GM18511 (cell line): ENCODE results near the gene GLYR1.
A peak's percentile ranks its signal among the peaks of the same experiment; 100 is the strongest.
"Not testable (repeated sequence)": the region's sequence is repeated elsewhere in the genome, so short reads cannot be mapped to it uniquely, and the experiment has no call there.

ENCODE experiments used
- ATAC-seq: cut with Tn5 transposase; IDR thresholded peaks from one replicate; pipeline ENCODE4 v1.9.1; 2021; ENCODE audit warnings: mild to moderate bottlenecking, moderate library complexity; ENCODE audit not compliant: unreplicated experiment

Gene GLYR1

GRCh38 chr16:4846901-4847773 lies at the start of gene GLYR1, which contains the start of gene UBN1:
TSS of gene GLYR1 (minus strand) at chr16:4847288. CDS start at chr16:4847265, 23 bp downstream.
TSS of gene UBN1 (plus strand) at chr16:4847481. CDS start at chr16:4852918, 5,437 bp downstream.
- ATAC-seq = peak; percentile 89

GRCh38 chr16:4896761-4897160 lies 49.7 kb upstream of the GLYR1 start:
- not testable (repeated sequence) for ATAC-seq

GRCh38 chr16:4895366-4895765 lies 48.3 kb upstream of the GLYR1 start:
- no peak for ATAC-seq

GRCh38 chr16:4894276-4895150 lies 47.4 kb upstream of the GLYR1 start:
- no peak for ATAC-seq

GRCh38 chr16:4893103-4893862 lies 46.2 kb upstream of the GLYR1 start:
- ATAC-seq = no peak

- ATAC-seq = no peak
Measured at GRCh38 chr16:4892361-4893102, 45.4 kb upstream of the GLYR1 start.

GRCh38 chr16:4891886-4892216 lies 44.8 kb upstream of the GLYR1 start:
- no peak for ATAC-seq

GRCh38 chr16:4891097-4891885 lies 44.2 kb upstream of the GLYR1 start:
- ATAC-seq = no peak

GRCh38 chr16:4890686-4891085 lies 43.6 kb upstream of the GLYR1 start:
- ATAC-seq = no peak

- ATAC-seq = no peak
Measured at GRCh38 chr16:4890026-4890425, 42.9 kb upstream of the GLYR1 start.

GRCh38 chr16:4888428-4889135 lies 41.5 kb upstream of the GLYR1 start:
- ATAC-seq = no peak

GRCh38 chr16:4886151-4886550 lies 39.1 kb upstream of the GLYR1 start:
- ATAC-seq = no peak

- ATAC-seq = no peak
Measured at GRCh38 chr16:4884972-4885874, 38.1 kb upstream of the GLYR1 start.

- ATAC-seq = no peak
Measured at GRCh38 chr16:4884209-4884608, 37.1 kb upstream of the GLYR1 start.

GRCh38 chr16:4883501-4883900 lies 36.4 kb upstream of the GLYR1 start:
- ATAC-seq = no peak

GRCh38 chr16:4882633-4883285 lies 35.7 kb upstream of the GLYR1 start:
- ATAC-seq = no peak

GRCh38 chr16:4882000-4882632 lies 35.0 kb upstream of the GLYR1 start:
- no peak for ATAC-seq
